Activated T-helper 2 cell treated with anti-CD3 and anti-CD28 coated beads, Interferon-gamma antibody, Interleukin-2, Interleukin-4, amounts not matched to agents 10 μg/mL and 5 μg/mL and 100 μg/mL, durations not matched to agents 14 hours and 24 hours and 36 hours (primary cell): ENCODE results near the gene SLC9A9. TPM values are rescaled to one million over a fixed set of nuclear protein-coding genes. Genes with fewer than 3 reads are reported as not detected.
A peak's percentile ranks its signal among the peaks of the same experiment; 100 is the strongest.

Experiments
- DNase-seq: peaks from one replicate; pipeline ENCODE4 v3.0.0; 2021; ENCODE audit warnings: low spot score
- H3K27ac Mint-ChIP-seq: one replicate; pipeline ENCODE4 v1.8.0; 2021; ENCODE audit warnings: mixed read lengths
- H3K27me3 Mint-ChIP-seq: one replicate; pipeline ENCODE4 v1.8.0; 2021; ENCODE audit warnings: low read depth, mixed read lengths
- H3K36me3 Mint-ChIP-seq: one replicate; pipeline ENCODE4 v1.8.0; 2021; ENCODE audit warnings: low read depth, mixed read lengths
- H3K4me1 Mint-ChIP-seq: one replicate; pipeline ENCODE4 v1.8.0; 2021; ENCODE audit warnings: low read depth, mixed read lengths
- H3K4me3 Mint-ChIP-seq: one replicate; pipeline ENCODE4 v1.8.0; 2021; ENCODE audit warnings: low read depth, mild to moderate bottlenecking, moderate library complexity, mixed read lengths
- H3K9me3 Mint-ChIP-seq: one replicate; pipeline ENCODE4 v1.8.0; 2021; ENCODE audit warnings: mixed read lengths
- intact Hi-C: fragments of 100-400 bp; cut with micrococcal nuclease; formaldehyde crosslinking; loops from one replicate; pipeline ENCODE4 v1.15.1; 2023
- total RNA-seq: library from RNA; stranded (reverse); gene quantifications from 2 replicates; pipeline ENCODE4 v1.2.3, GENCODE V29; 2022

Gene SLC9A9
- total RNA-seq, 1 donor from 2014 or later: 1.6 TPM

DNA sequence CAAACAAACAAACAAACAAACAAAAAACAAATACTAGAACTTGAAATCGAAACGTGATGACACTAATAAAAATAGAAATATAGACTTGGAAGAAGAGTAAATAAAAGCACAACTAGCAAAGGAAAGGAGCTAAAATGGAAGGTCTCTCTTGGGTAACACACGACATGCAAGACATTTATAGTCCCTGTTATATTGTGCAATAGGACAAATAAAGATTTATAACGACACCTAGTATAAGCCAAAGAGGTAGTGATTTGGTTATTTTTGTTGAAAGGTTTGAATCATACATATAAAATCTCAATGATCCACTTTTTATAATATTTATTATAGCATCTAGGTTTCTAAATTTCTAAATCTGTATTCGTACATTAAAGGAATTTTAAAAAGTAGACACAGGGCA lies 379.1 kb downstream of the SLC9A9 start:
- no peak overlapping the region for H3K27ac Mint-ChIP-seq
- intact Hi-C loops: no loop called here
- no peaks in the 10 kb centered on the region for H3K4me1 Mint-ChIP-seq
- no peak overlapping the region for H3K4me3 Mint-ChIP-seq
- no peaks in the 10 kb centered on the region for H3K9me3 Mint-ChIP-seq
- DNase-seq: no peak
- no peaks in the 10 kb centered on the region for H3K36me3 Mint-ChIP-seq
- H3K27me3 Mint-ChIP-seq: no peaks in the 10 kb centered on the region

DNA sequence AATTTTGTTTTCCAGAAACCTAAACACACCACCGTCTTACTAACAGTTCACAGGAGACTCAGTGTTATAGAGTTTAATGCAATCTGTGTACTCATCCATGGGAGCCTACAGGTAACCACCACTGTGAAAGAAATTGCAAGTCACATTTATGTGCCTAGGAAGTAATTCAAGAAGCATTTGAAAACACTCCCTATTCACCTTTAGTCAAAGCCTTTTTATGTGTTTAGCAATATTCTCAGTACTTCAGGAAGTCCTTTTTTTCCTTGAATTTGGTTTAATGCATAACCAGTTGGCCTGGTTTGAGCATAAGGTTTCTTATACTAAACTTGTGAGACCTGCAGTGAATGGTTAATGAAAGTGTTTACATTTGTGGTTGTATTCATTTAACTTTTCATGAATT lies 382.6 kb downstream of the SLC9A9 start:
- H3K27ac Mint-ChIP-seq: no peak overlapping the region
- no peak overlapping the region for H3K4me3 Mint-ChIP-seq
- no peaks in the 10 kb centered on the region for H3K4me1 Mint-ChIP-seq
- no peaks in the 10 kb centered on the region for H3K9me3 Mint-ChIP-seq
- no peaks in the 10 kb centered on the region for H3K36me3 Mint-ChIP-seq
- no peak for DNase-seq
- intact Hi-C loops: no loop called here
- no peaks in the 10 kb centered on the region for H3K27me3 Mint-ChIP-seq

DNA sequence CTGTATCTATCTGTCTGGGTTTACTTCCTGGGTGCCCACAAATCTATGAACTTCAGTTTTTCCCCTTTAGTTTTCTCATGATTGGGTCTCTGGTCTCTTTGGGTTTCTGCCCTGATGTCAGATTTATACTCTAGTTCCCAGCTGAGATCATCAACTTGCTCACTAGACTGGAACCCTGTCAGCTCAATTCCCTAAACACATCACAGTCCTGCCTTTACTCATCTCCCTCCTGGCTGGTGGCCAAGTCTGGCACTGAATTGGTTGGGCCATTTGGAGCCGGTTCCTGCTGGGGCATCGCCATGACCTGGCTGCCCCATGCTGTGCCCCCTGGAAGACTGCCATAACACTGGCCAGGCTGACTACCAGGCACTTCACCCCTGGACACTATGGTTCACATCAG lies 383.4 kb downstream of the SLC9A9 start:
- Mint-ChIP-seq H3K9me3 (no peaks in the 10 kb centered on the region), H3K27ac (no peak overlapping the region), H3K4me1 (no peaks in the 10 kb centered on the region), H3K27me3 (no peaks in the 10 kb centered on the region), H3K4me3 (no peak overlapping the region), H3K36me3 (no peaks in the 10 kb centered on the region)
- intact Hi-C loops: no loop called here
- DNase-seq: no peak

DNA sequence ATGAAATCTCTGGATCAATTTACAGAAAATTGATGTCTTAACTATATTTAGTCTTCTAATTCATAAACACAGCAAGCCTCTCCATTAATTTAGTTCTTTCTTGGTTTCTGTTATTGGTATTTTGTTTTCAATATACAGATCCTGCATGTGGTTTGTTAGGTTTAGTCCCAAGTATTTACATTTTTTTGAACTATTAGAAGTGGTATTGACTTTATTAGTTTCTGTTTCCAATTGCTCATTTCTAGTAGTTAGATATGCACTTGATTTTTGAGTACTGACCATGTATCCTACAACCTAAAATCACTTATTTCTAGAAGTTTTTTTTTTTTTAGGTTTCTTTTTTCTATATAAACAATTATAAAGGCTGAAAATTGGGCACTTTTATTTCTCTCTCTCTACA lies 392.8 kb downstream of the SLC9A9 start:
- Mint-ChIP-seq H3K27me3 (peaks cover 6% of the 10 kb centered on the region), H3K4me3 (no peak overlapping the region), H3K9me3 (no peaks in the 10 kb centered on the region), H3K4me1 (no peaks in the 10 kb centered on the region), H3K36me3 (no peaks in the 10 kb centered on the region), H3K27ac (no peak overlapping the region)
- intact Hi-C loops: no loop called here
- no peak for DNase-seq

DNA sequence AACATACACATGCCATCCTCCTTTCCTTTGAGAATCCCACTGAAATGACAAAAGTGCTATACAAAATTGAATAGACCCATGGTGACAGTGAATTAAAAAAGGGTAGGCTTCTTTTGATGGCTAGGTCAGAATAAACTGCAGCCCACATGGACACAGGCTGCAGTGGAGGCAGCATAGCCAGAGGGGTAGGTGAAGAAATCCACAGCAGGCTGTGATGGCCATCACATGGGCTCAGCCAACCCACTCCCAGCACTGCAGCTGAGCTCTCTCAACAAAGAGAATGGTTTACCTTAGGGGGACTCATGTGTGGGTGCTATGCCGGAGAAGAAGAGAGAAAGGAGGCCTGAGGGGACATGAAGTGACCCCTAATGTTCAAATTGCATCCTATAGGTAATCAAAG lies 397.6 kb downstream of the SLC9A9 start:
- no peak for DNase-seq
- intact Hi-C loops: no loop called here

DNA sequence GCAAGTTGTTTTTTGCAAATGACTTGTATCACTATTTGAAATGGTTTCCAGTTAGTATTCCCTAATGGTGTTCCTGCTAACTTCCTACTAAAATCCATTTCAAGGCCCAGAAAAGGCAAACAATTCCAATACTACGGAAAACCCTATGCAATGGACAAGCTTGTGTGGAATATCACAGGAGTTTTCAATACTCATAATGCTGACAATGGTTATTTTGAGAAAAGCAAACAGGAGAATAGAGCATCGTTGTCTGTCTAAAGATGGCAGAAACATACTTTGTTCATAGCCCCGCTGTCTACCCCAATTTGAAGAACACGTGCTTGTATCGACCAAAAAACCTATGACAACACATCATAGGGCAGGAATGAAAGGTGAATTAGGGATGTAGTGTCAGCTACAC lies 400.8 kb downstream of the SLC9A9 start:
- intact Hi-C loops: loop anchor here (5.0 to 10.0 kb wide), 4 partner anchors 280 to 527 kb away; partner anchors contain the start of genes DIPK2A and SLC9A9
- Mint-ChIP-seq H3K36me3 (no peaks in the 10 kb centered on the region), H3K27me3 (no peaks in the 10 kb centered on the region), H3K27ac (no peak overlapping the region), H3K4me1 (peaks cover 28% of the 10 kb centered on the region), H3K9me3 (no peaks in the 10 kb centered on the region), H3K4me3 (no peak overlapping the region)
- DNase-seq: no peak

More for the DNA sequence above, 397.6 kb downstream of the SLC9A9 start:
- H3K4me1 Mint-ChIP-seq: no peaks in the 10 kb centered on the region
- no peak overlapping the region for H3K27ac Mint-ChIP-seq
- no peaks in the 10 kb centered on the region for H3K36me3 Mint-ChIP-seq
- no peak overlapping the region for H3K4me3 Mint-ChIP-seq
- H3K27me3 Mint-ChIP-seq: no peaks in the 10 kb centered on the region
- no peaks in the 10 kb centered on the region for H3K9me3 Mint-ChIP-seq

DNA sequence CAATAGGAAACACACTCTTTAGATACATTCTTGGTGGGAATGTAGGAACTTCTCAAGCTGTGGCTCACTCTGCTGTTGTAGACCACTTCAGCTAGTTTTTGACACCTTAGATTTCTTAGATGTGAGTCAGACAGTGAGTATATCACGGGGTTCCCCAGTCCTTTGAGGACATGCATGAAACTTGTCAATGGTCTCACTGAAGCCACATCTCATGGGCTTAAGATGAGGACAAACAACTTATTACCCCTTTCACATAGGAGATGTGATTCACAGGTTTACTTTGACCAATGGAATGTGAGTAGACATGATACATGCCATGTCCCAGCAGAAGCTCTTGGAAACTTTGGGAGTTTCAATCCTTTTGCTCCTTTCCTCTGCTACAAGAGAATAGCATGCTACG lies 403.1 kb downstream of the SLC9A9 start:
- H3K4me3 Mint-ChIP-seq: no peak overlapping the region
- intact Hi-C loops: loop anchor here (5.0 to 10.0 kb wide), 4 partner anchors 278 to 530 kb away; partner anchors contain the start of genes DIPK2A and SLC9A9
- H3K27ac Mint-ChIP-seq: peak overlapping the region; percentile 3

DNA sequence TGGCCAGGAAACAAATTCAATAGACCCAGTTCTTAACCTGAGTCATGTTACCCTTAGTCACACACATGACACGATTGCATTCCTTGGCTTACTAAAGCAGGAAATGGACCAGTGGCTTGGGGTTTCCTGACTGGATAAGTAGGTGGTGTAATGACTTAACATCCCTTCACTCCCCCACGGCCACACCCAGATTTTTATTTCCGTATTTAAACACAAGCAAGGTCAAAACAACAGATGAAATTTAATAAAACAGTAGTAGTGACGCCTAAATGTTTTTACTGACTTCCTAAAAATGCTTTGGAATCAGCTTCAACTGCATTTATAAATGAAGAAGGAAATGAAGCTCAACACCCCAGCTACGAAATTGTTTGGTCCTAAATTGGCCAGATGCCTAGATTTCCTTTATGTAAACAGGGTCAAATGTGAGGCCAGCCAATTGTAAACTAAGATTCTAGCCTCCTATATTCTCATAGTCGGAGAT lies 404.4 kb downstream of the SLC9A9 start:
- H3K4me3 Mint-ChIP-seq: peak overlapping the region; percentile 11
- no peak for DNase-seq
- peaks cover 29% of the 10 kb centered on the region for H3K4me1 Mint-ChIP-seq
- H3K27ac Mint-ChIP-seq: no peak overlapping the region
- no peaks in the 10 kb centered on the region for H3K9me3 Mint-ChIP-seq
- intact Hi-C loops: loop anchor here (2.0 to 10.0 kb wide), 6 partner anchors 93 to 531 kb away; partner anchors contain the start of genes DIPK2A and SLC9A9
- H3K36me3 Mint-ChIP-seq: no peaks in the 10 kb centered on the region
- peaks cover 5% of the 10 kb centered on the region for H3K27me3 Mint-ChIP-seq

More for the DNA sequence above, 403.1 kb downstream of the SLC9A9 start:
- Mint-ChIP-seq H3K27me3 (peaks cover 2% of the 10 kb centered on the region), H3K36me3 (no peaks in the 10 kb centered on the region), H3K9me3 (no peaks in the 10 kb centered on the region), H3K4me1 (peaks cover 29% of the 10 kb centered on the region)
- no peak for DNase-seq

DNA sequence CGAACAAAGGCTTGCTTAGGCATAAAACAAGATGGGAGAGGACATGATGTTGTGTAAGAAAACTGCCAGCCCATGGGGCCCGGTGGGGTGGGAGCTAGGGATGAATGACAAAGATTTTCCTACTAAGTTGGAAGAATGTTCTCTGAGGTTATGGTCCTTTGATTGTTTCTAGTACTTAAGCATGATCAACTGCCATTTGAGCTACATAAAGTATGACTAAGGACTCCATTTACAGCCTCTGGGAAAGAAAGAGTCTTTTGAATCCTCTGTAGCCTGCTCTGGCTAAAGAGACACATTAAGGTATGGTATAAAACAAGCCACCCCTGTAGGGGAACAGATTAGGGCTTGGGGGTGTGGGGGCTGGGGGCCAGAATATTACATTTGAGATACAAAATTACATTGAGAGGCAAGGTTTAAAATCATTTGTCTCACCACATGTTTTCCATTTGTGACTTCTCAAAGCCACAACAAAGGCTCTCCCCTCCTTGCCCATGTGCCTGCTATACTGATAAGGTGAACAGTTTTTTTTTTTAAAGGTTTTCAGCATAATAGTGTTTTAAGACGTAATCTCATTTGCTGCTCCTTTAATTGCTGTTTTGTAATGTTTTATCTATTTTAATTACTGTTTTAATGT lies 405.3 kb downstream of the SLC9A9 start:
- Mint-ChIP-seq H3K36me3 (no peaks in the 10 kb centered on the region), H3K9me3 (no peaks in the 10 kb centered on the region), H3K4me3 (no peak overlapping the region), H3K27ac (no peak overlapping the region), H3K27me3 (peaks cover 5% of the 10 kb centered on the region), H3K4me1 (peaks cover 29% of the 10 kb centered on the region)
- intact Hi-C loops: loop anchor here (2.0 to 10.0 kb wide), 6 partner anchors 94 to 532 kb away; partner anchors contain the start of genes DIPK2A and SLC9A9
- DNase-seq: no peak

DNA sequence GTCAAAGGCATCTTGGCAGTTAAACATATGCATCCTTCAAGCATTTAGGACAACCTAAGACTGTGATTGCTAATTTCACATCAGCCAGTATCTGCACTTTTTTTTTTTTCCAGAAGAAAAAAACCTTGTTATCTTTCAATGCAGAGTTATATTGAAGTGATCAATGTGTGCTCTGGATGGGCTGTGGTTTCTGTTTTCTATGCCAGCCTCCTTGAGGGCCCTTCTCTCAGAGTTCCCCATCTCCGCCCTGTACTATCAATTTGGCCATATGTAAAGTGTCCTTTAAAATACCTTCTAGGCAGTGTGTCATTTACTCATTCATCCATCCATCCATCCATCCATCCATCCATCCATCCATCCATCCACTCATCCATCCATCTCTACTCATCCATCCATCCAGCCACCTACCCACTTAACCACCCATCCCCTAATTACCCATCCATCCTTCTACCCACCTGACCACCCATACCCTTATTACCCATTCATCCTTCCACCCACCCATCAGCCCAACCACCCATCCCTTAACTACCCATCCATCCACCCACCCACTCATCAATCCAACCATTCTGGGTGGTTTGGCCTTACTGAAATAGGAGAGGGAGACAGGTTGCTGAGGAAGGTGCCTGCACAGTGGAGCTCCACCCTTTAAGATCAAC lies 406.6 kb downstream of the SLC9A9 start:
- intact Hi-C loops: loop anchor here (2.0 to 10.0 kb wide), 6 partner anchors 96 to 533 kb away; partner anchors contain the start of genes DIPK2A and SLC9A9
- peaks cover 5% of the 10 kb centered on the region for H3K27me3 Mint-ChIP-seq
- H3K36me3 Mint-ChIP-seq: no peaks in the 10 kb centered on the region
- no peaks in the 10 kb centered on the region for H3K9me3 Mint-ChIP-seq
- H3K4me3 Mint-ChIP-seq: no peak overlapping the region
- no peak overlapping the region for H3K27ac Mint-ChIP-seq
- no peak for DNase-seq
- H3K4me1 Mint-ChIP-seq: peaks cover 29% of the 10 kb centered on the region

DNA sequence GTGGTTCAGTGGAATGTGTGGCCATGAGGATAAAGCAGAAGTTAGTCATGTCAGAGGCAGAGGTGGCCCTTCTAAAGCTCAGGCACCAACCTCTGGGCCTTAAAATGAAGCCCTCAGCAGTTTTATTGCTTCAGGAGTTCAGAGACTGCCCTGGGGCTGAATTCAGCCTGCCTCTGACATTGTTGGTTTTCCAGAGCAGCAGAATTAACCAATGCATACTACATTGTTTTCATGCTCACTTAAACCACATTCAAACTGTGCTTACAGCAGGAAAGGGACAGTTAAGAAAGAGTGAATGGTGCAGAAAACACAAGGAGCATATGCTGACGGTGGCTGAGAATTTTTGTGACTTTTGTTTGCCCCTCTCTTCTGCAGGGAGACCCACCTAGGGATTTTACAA lies 408.5 kb downstream of the SLC9A9 start:
- Mint-ChIP-seq H3K27me3 (peaks cover 5% of the 10 kb centered on the region), H3K4me3 (no peak overlapping the region), H3K4me1 (peaks cover 23% of the 10 kb centered on the region), H3K36me3 (no peaks in the 10 kb centered on the region), H3K27ac (no peak overlapping the region), H3K9me3 (no peaks in the 10 kb centered on the region)
- intact Hi-C loops: loop anchor here (5.0 to 10.0 kb wide), 5 partner anchors 97 to 535 kb away; partner anchors contain the start of genes DIPK2A and SLC9A9
- no peak for DNase-seq

DNA sequence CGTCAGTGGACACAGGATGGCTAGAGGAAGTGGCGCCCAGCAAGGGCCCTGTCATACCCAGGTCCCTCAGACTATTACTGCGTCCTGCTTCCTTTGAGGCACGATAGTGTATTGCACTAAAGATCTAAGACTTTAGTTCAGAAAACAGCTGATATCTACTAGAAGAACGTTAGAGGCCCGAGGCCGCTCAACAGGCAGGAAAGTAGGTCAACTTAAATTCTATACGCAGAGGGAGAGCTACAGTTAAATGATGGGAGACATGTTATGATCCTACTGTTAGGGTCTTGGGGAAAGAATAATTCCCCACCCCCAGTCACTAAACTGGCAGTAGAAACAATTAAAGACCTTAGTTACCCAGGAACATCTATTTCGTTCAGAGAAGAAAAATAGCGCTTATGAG lies 410.9 kb downstream of the SLC9A9 start:
- peaks cover 1% of the 10 kb centered on the region for H3K4me1 Mint-ChIP-seq
- no peaks in the 10 kb centered on the region for H3K9me3 Mint-ChIP-seq
- no peak overlapping the region for H3K27ac Mint-ChIP-seq
- H3K36me3 Mint-ChIP-seq: no peaks in the 10 kb centered on the region
- peaks cover 5% of the 10 kb centered on the region for H3K27me3 Mint-ChIP-seq
- H3K4me3 Mint-ChIP-seq: no peak overlapping the region
- DNase-seq: no peak
- intact Hi-C loops: no loop called here
